K562 (cell line): ENCODE results near the gene ZNF787. TPM values are rescaled to one million over a fixed set of nuclear protein-coding genes. Genes with fewer than 3 reads are reported as not detected.

Experiments
- ATAC-seq: fragments of 200-7000 bp; cut with Tn5 transposase; 3 replicates; pipeline ENCODE4 v1.9.1; 2020; ENCODE audit warnings: moderate library complexity
- BruUV-seq: library from RNA; stranded (reverse); fragments of 400-500 nt; replicated peaks from 2 replicates; lab custom pipeline; 2021; lab: Mats Ljungman, UMichigan
- CTCF ChIA-PET: fragments of 300-600 bp; formaldehyde crosslinking; extraction: SDS; loops from one replicate; lab custom pipeline; 2021; ENCODE audit warnings: low intra/inter-chr PET ratio; lab: Yijun Ruan, JAX
- POLR2A ChIA-PET: fragments of 300-600, 350-650 bp; sonication (Branson Sonifier 250); formaldehyde crosslinking; extraction: SDS; loops from one replicate; lab custom pipeline; 2021; ENCODE audit warnings: antibody characterized with exemption, inconsistent platforms; lab: Yijun Ruan, JAX
- DNase-seq, 4 experiments: peaks; one replicate each; pipeline versions ENCODE4 v3.0.0 to v3.0.0-alpha.2; 2011 to 2018; ENCODE audit warnings: low spot score in 3 of 4, mixed read lengths in 3 of 4; ENCODE audit errors: extremely low read depth in 1 of 4
- FAIRE-seq: peaks from 2 replicates; lab custom pipeline; 2011; peaks lifted over from hg19 to GRCh38; lab: Jason Lieb, UNC
- H2AFZ ChIP-seq: 2 replicates; pipeline ENCODE4 v1.6.0; 2011; ENCODE audit warnings: low read depth, low read length, control low read depth, inconsistent platforms
- H3K27ac ChIP-seq: fragments of 200-600 bp; 3 replicates; pipeline ENCODE4 v1.8.0; 2011; ENCODE audit warnings: low read depth, mild to moderate bottlenecking, control low read depth, inconsistent platforms, low read length, moderate library complexity, mixed read lengths; ENCODE audit errors: extremely low read depth
- H3K27me3 ChIP-seq, 2 experiments: fragments of 300-600 bp in 1 of 2; 2 replicates in 1 of 2; 3 replicates in 1 of 2; pipeline versions ENCODE4 v1.6.0 to v1.8.0; 2011; ENCODE audit warnings: inconsistent platforms in 2 of 2, low read length in 2 of 2, mild to moderate bottlenecking in 1 of 2, mixed read lengths in 1 of 2, moderate library complexity in 1 of 2; ENCODE audit not compliant: control insufficient read depth in 2 of 2, insufficient read depth in 2 of 2
- H3K36me3 ChIP-seq: fragments of 300-600 bp; 3 replicates; pipeline ENCODE4 v1.8.0; 2011; ENCODE audit warnings: mild to moderate bottlenecking, low read length, inconsistent platforms; ENCODE audit not compliant: control insufficient read depth, insufficient read depth
- H3K4me1 ChIP-seq, 2 experiments: fragments of 200-600 bp in 1 of 2; replicated peaks in 1 of 2; 2 replicates in 1 of 2; 3 replicates in 1 of 2; pipeline versions ENCODE4 v1.5.1 to v1.8.0; 2011; ENCODE audit warnings: inconsistent platforms in 2 of 2, low read length in 2 of 2, mild to moderate bottlenecking in 1 of 2, mixed read lengths in 1 of 2, moderate library complexity in 1 of 2; ENCODE audit not compliant: control insufficient read depth in 2 of 2, insufficient read depth in 2 of 2
- H3K4me2 ChIP-seq: 2 replicates; pipeline ENCODE4 v1.6.1; 2011; ENCODE audit warnings: low read length, control low read depth, inconsistent platforms, mixed read lengths; ENCODE audit not compliant: insufficient read depth
- H3K4me3 ChIP-seq: fragments of 200-600 bp; sonication (generic), shearing (Covaris generic); 2 replicates; pipeline ENCODE4 v1.5.1; 2016; ENCODE audit warnings: control low read depth, inconsistent platforms
- H3K79me2 ChIP-seq: fragments of 200-600 bp; 3 replicates; pipeline ENCODE4 v1.8.0; 2011; ENCODE audit warnings: low read length, inconsistent platforms; ENCODE audit not compliant: control insufficient read depth, insufficient read depth
- H3K9ac ChIP-seq, 2 experiments: 2 replicates each; pipeline versions ENCODE4 v1.6.0 to v1.6.1; 2011; ENCODE audit warnings: low read depth in 2 of 2, low read length in 2 of 2, control low read depth in 1 of 2, inconsistent platforms in 1 of 2, mild to moderate bottlenecking in 1 of 2, mixed read lengths in 1 of 2; ENCODE audit not compliant: insufficient read depth in 1 of 2
- H3K9me1 ChIP-seq: one replicate; pipeline ENCODE4 v1.6.0; 2011; ENCODE audit warnings: inconsistent platforms, mild to moderate bottlenecking, low read length, moderate library complexity; ENCODE audit not compliant: control insufficient read depth, insufficient read depth
- H3K9me3 ChIP-seq: replicated peaks from 2 replicates; pipeline ENCODE4 v1.5.1; 2011; ENCODE audit warnings: low read depth, low read length, inconsistent platforms; ENCODE audit not compliant: control insufficient read depth, insufficient read depth
- H4K20me1 ChIP-seq: replicated peaks from 2 replicates; pipeline ENCODE4 v1.6.1; 2011; ENCODE audit warnings: low read length, inconsistent platforms, mixed read lengths; ENCODE audit not compliant: control insufficient read depth, insufficient read depth
- BCOR ChIP-seq: fragments of 450-650 bp; IDR thresholded peaks from 2 replicates; pipeline ENCODE4 v1.6.1; 2016
- C11orf30 ChIP-seq: fragments of 450-650 bp; IDR thresholded peaks from 2 replicates; pipeline ENCODE4 v1.6.1; 2016; ENCODE audit warnings: low read depth, mild to moderate bottlenecking
- MAX ChIP-seq: sonication (generic); formaldehyde crosslinking; IDR thresholded peaks from 2 replicates; pipeline ENCODE4 v1.9.0; 2022; ENCODE audit warnings: mild to moderate bottlenecking, missing genetic modification reagents
- PCBP2 ChIP-seq: fragments of 200-400 bp; formaldehyde crosslinking; IDR thresholded peaks from 2 replicates; pipeline ENCODE4 v1.6.1; 2018; ENCODE audit warnings: low read length, low read depth, mild to moderate bottlenecking, moderate library complexity; ENCODE audit not compliant: poor library complexity, severe bottlenecking
- RERE ChIP-seq: sonication (generic); formaldehyde crosslinking; IDR thresholded peaks from 2 replicates; pipeline ENCODE4 v1.8.0; 2023; ENCODE audit warnings: missing genetic modification reagents, mild to moderate bottlenecking, borderline replicate concordance
- SNAPC5 ChIP-seq: fragments of 250-450 bp; sonication (Bioruptor Pico); IDR thresholded peaks from 2 replicates; pipeline ENCODE4 v1.8.0; 2021; ENCODE audit warnings: moderate library complexity, mild to moderate bottlenecking, inconsistent platforms
- SRSF3 ChIP-seq: fragments of 200-400 bp; formaldehyde crosslinking; IDR thresholded peaks from 2 replicates; pipeline ENCODE4 v1.6.1; 2016; ENCODE audit warnings: mild to moderate bottlenecking, low read length, moderate library complexity; ENCODE audit not compliant: insufficient read depth
- TCF3 ChIP-seq: sonication (generic); formaldehyde crosslinking; IDR thresholded peaks from 2 replicates; pipeline ENCODE4 v1.4.0; 2020; ENCODE audit warnings: mild to moderate bottlenecking, missing genetic modification reagents
- WGBS: fragments of 100-300 bp; shearing (Covaris generic); methylation state at CpG from one replicate; pipeline ENCODE4 v1.1.6; 2016; ENCODE audit warnings: low coverage, mixed read lengths; ENCODE audit not compliant: insufficient coverage; ENCODE audit errors: missing lambda C conversion rate; 5-methylcytosine and 5-hydroxymethylcytosine counted together
- in situ Hi-C: fragments of 300-500 bp; cut with MboI; formaldehyde crosslinking; loops from 4 replicates; pipeline ENCODE4 v1.15.0; 2018; ENCODE audit warnings: inconsistent platforms, mixed read lengths
- intact Hi-C: fragments of 100-400 bp; cut with micrococcal nuclease; formaldehyde crosslinking; loops from 2 replicates; pipeline ENCODE4 v1.14.2; 2022
- polyA plus RNA-seq, 8 experiments: library from polyadenylated mRNA; depleted of rRNA in 4 of 8; stranded (reverse) in 5 of 8; unstranded in 3 of 8; fragments of >200 nt; fragmentation: Nextera tagmentation in 2 of 8; fragmentation: Illumina TruSeq in 1 of 8; extraction: Ambion mirVana in 2 of 8; extraction: Trizol in 1 of 8; gene quantifications; 2 replicates each; pipeline versions ENCODE4 v1.2.1 to v1.2.3, GENCODE V29; 2011 to 2014; ENCODE audit warnings: inconsistent platforms in 1 of 8, missing spikeins in 1 of 8
- total RNA-seq, 7 experiments: library from RNA; depleted of rRNA in 6 of 7; stranded (reverse); fragments of >200 nt in 6 of 7; fragmentation: Illumina TruSeq in 2 of 7; extraction: Trizol in 2 of 7; gene quantifications; 2 replicates each; pipeline versions ENCODE4 v1.2.1 to v1.2.3, GENCODE V29; 2011 to 2021; ENCODE audit warnings: low replicate concordance in 1 of 7

Gene ZNF787
- total and polyA plus RNA-seq, 9 of the 15 experiments (the other 6 are each of a cell fraction or from before 2014, with no cell fraction given): 0.45 to 77.6 (median 7.3) TPM

- CTCF ChIA-PET: no interaction called here
Observed at GRCh38 chr19:56117376-56117884, 3.7 kb downstream of the ZNF787 start.

GRCh38 chr19:56116606-56117005 lies 4.5 kb downstream of the ZNF787 start:
- BruUV-seq: no TSS peak
- peaks cover 15% of the 10 kb centered on the region for H3K9me1 ChIP-seq
- H3K27ac ChIP-seq: no peak overlapping the region
- ChIA-PET POLR2A (interaction anchor here (0.8 kb wide), 1 partner anchor 9 kb away, joined by 4 read pairs; no protein-coding TSS in a partner anchor), CTCF (no interaction called here)
- H3K79me2 ChIP-seq: peaks cover 87% of the 10 kb centered on the region
- FAIRE-seq: no peak
- DNase-seq: no peak
- H4K20me1 ChIP-seq: peaks cover 50% of the 10 kb centered on the region
- 92% methylated on average over 6 of the region's 6 CpGs for WGBS
- H3K4me2 ChIP-seq: no peak overlapping the region
- in situ Hi-C loops: no loop called here
- peaks cover 56% of the 10 kb centered on the region for H3K36me3 ChIP-seq
- no peaks in the 10 kb centered on the region for H3K9me3 ChIP-seq
- no peak overlapping the region for H2AFZ ChIP-seq
- H3K4me3 ChIP-seq: no peak overlapping the region
- intact Hi-C loops: no loop called here
- H3K9ac ChIP-seq: peak overlapping the region in 1 of 2 experiments; percentile 74; a peak in 1 of 4 replicates
- H3K27me3 ChIP-seq: no peaks in the 10 kb centered on the region
- peaks cover 13 to 73% of the 10 kb centered on the region in 2 experiments for H3K4me1 ChIP-seq
- no peak for ATAC-seq
- TF ChIP-seq PCBP2: no peak
- no peak for TF ChIP-seq TCF3
- TF ChIP-seq MAX (CRISPR knock-in tag): no peak
- no peak for TF ChIP-seq C11orf30
- no peak for TF ChIP-seq RERE (CRISPR knock-in tag)
- peak; percentile 15; the same call in 1 of the 2 replicates for TF ChIP-seq BCOR
- TF ChIP-seq SRSF3: no peak

More at GRCh38 chr19:56117376-56117884, 3.7 kb downstream of the ZNF787 start:
- intact Hi-C loops: no loop called here
- H3K36me3 ChIP-seq: peaks cover 48% of the 10 kb centered on the region
- ATAC-seq (no peak), FAIRE-seq (no peak), DNase-seq (no peak)
- H4K20me1 ChIP-seq: peaks cover 46% of the 10 kb centered on the region
- POLR2A ChIA-PET: interaction anchor here (0.8 kb wide), 2 partner anchors 9 to 59 kb away, joined by 3 to 4 read pairs; no protein-coding TSS in a partner anchor
- in situ Hi-C loops: no loop called here
- WGBS: 90% methylated on average over 14 of the region's 14 CpGs
- H3K4me3 ChIP-seq: no peak overlapping the region
- H3K27ac ChIP-seq: no peak overlapping the region; the same call in 2 of the 3 replicates
- H3K4me2 ChIP-seq: no peak overlapping the region
- no peak for TF ChIP-seq SNAPC5 (CRISPR knock-in tag)
- peaks cover 19 to 68% of the 10 kb centered on the region in 2 experiments for H3K4me1 ChIP-seq
- BruUV-seq: no TSS peak
- H3K9me3 ChIP-seq: no peaks in the 10 kb centered on the region
- H3K27me3 ChIP-seq: no peaks in the 10 kb centered on the region
- H2AFZ ChIP-seq: no peak overlapping the region
- peak overlapping the region in 1 of 2 experiments; percentile 67; a peak in 2 of 4 replicates for H3K9ac ChIP-seq
- peaks cover 79% of the 10 kb centered on the region for H3K79me2 ChIP-seq
- H3K9me1 ChIP-seq: peaks cover 13% of the 10 kb centered on the region
